GM12891 (cell line): ENCODE measurements around the gene KHDRBS2.

Experiments
- DNase-seq: peaks from one replicate; pipeline ENCODE4 v3.0.0; 2011; ENCODE audit warnings: low spot score; ENCODE audit not compliant: insufficient read length
- FAIRE-seq: peaks from 2 replicates; lab custom pipeline; 2011; peaks lifted over from hg19 to GRCh38; lab: Jason Lieb, UNC
- PAX5 ChIP-seq: IDR thresholded peaks from 2 replicates; pipeline ENCODE4 v1.6.1; 2011; ENCODE audit warnings: low read length, moderate library complexity, mild to moderate bottlenecking; ENCODE audit not compliant: insufficient read depth, severe bottlenecking
- POLR2A ChIP-seq: IDR thresholded peaks from 2 replicates; pipeline ENCODE4 v1.6.1; 2011; ENCODE audit warnings: low read depth, low read length, control low read depth
- POLR2AphosphoS5 ChIP-seq: IDR thresholded peaks from 2 replicates; pipeline ENCODE4 v1.6.1; 2011; ENCODE audit warnings: low read depth, low read length, control low read depth
- POU2F2 ChIP-seq: IDR thresholded peaks from 2 replicates; pipeline ENCODE4 v1.6.1; 2011; ENCODE audit warnings: low read depth, mild to moderate bottlenecking, control low read depth, low read length, moderate library complexity
- SPI1 ChIP-seq: IDR thresholded peaks from 2 replicates; pipeline ENCODE4 v1.6.1; 2011; ENCODE audit warnings: low read depth, low read length, control low read depth
- TAF1 ChIP-seq: IDR thresholded peaks from 2 replicates; pipeline ENCODE4 v1.6.1; 2011; ENCODE audit warnings: low read depth, low read length, control low read depth

KHDRBS2 gene

GRCh38 chr6:61959196-61959595 is 326.8 kb downstream of the KHDRBS2 start:
- FAIRE-seq (no peak), DNase-seq (no peak)
- no peak for TF ChIP-seq PAX5
- TF ChIP-seq TAF1, result no peak
- TF ChIP-seq POU2F2, result no peak
- TF ChIP-seq SPI1, result no peak
- TF ChIP-seq POLR2AphosphoS5, result no peak
- no peak for TF ChIP-seq POLR2A

DNA sequence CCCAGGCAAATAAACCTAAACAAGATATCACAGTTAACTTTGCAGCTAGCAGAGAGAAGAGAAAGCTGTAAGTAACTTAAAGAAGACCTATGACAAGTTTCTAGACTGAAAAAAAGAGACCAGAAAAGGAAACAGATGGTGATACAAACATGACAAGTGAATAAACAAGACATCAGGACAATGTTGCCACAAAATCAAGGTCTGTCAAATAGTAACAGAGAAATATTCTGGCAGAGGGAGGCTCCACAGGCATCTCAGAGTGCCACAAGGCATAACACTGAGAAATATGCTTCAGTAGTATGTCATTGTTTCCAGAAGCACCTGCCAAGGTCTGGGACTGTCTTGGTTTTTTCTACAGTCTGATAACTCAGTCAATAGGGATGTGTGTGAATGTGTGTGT is 332.2 kb downstream of the KHDRBS2 start:
- TF ChIP-seq SPI1 (no peak), TAF1 (no peak), POU2F2 (no peak), PAX5 (no peak), POLR2AphosphoS5 (no peak), POLR2A (no peak)
- no peak for DNase-seq
- no peak for FAIRE-seq

GRCh38 chr6:61951586-61951985 is 334.4 kb downstream of the KHDRBS2 start:
- FAIRE-seq, result no peak
- DNase-seq, result no peak
- TF ChIP-seq TAF1 (no peak), POLR2AphosphoS5 (no peak), POU2F2 (no peak)

DNA sequence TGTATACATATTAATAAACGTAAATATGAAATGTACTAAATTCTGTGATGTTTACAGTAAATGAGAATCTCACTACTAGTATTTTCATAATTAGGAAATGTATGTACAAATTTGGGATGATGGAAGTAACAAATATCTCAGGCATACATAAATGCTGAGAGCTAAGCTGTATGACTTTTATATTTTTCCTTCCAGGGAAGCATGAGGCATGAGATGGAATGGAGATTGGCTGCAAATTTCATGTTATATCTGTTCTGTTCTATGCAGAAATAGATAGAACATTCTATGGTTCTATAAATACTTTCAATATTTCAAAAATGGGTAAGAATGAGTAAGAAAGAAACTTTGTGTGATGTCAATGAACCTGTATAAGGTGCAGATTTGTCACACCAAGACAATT is 335.2 kb downstream of the KHDRBS2 start:
- DNase-seq, result no peak
- TF ChIP-seq SPI1 (no peak), POLR2AphosphoS5 (no peak), PAX5 (no peak), POU2F2 (no peak), TAF1 (no peak), POLR2A (no peak)

GRCh38 chr6:61949971-61950370 is 336.1 kb downstream of the KHDRBS2 start:
- no peak for FAIRE-seq
- no peak for DNase-seq
- TF ChIP-seq TAF1 (no peak), POLR2AphosphoS5 (no peak), POU2F2 (no peak), SPI1 (no peak), POLR2A (no peak), PAX5 (no peak)

More for the DNA sequence above, 335.2 kb downstream of the KHDRBS2 start:
- FAIRE-seq, result no peak

DNA sequence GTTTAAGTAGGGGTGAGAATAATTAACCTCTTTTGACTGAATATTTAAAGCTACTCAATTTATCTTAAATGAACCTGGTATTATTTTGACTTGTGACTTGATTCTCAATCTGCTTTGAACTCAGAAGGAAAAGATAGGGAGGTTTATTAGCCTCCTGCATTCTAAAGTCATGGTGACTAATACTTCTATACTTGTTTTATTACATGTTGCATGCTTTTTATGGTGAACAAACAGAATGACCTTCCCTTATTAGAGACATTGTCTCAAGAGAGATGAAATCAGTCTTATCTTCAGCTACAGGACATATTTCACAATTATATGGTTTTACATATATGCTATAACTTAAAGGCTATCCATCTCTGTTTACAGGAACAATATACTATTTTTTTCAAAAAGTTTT is 336.9 kb downstream of the KHDRBS2 start:
- no peak for FAIRE-seq
- no peak for DNase-seq
- TF ChIP-seq POU2F2 (no peak), SPI1 (no peak), POLR2A (no peak), POLR2AphosphoS5 (no peak), PAX5 (no peak), TAF1 (no peak)

DNA sequence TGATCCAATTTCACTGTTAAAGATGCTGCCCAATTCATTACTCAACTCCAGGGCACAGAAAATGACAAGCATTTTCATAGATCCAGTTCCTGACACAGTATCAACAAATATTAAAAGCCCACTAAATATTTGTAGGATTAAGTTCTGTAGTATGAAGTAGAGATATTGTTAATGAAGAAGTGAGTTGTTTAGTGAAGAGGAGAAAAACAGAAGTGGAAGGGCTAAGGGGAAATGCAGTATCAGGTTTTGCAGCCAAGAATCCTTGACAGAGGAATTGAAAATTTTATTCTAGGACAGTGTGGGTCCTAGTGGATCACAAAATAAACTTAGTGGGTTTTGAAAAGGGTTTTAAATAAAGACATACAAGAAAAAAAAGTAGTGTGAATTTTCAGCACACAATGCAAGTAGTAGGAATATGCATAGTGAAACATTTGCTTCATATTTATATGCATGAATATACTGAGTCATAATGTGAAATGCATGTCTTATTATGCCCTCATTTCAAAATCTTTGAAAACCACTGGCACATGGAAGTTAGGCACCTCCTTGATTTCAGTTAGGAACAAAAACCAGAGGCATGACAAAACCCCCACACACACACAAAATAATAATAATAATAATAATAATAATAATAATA is 338.6 kb downstream of the KHDRBS2 start:
- TF ChIP-seq POLR2AphosphoS5 (no peak), PAX5 (no peak), POU2F2 (no peak), TAF1 (no peak), SPI1 (no peak), POLR2A (no peak)
- DNase-seq, result no peak
- no peak for FAIRE-seq

DNA sequence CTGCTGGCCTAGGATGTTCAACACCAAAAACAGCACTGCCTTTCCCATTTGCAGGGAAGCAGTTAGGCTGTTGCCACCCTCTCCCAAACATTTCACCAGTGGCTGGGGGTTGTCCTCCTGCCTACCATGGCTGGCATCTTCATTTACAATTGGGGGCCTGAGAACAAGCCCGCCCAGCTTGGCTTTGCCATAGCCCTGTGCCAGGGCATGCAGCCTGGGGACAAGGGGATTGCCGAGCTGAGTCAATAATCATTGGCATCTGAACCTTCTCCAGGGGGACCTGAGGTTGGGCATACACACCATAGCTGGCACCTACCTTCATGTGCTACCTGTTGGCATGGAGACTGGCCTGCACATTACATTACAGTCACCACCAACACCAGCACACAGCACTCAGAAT is 345.1 kb downstream of the KHDRBS2 start:
- no peak for DNase-seq
- TF ChIP-seq SPI1 (no peak), POLR2AphosphoS5 (no peak), PAX5 (no peak), TAF1 (no peak), POU2F2 (no peak)
- no peak for FAIRE-seq

DNA sequence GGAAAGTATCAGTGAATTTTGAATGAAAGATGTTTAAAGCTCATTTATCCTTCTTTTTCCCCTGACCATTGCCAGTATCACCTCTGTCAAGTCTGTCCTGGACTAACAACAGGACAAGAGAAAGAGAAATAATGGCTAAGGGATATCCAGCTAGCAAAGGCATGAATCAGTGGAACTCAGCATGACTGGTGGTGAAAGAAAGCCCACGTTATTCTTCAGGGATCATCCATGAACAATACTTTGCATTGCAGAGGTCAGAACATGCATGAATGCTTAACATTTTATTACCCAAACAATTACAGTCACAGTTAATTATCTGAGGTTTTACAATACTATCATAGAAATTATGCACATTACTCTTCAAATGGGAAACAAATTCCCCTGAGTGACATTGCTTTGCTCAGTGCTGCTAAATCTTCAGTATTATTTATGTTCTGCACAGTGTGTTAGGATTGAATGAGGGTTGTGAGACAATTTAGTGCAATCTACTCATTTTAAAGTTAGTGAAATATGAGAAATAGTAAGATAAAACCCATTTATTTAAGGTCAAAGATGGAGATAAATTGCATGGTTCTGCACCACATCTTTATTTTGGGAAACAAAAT is 350.7 kb downstream of the KHDRBS2 start:
- TF ChIP-seq POU2F2 (no peak), TAF1 (no peak), POLR2A (no peak), PAX5 (no peak), POLR2AphosphoS5 (no peak), SPI1 (no peak)
- DNase-seq, result no peak
- no peak for FAIRE-seq

DNA sequence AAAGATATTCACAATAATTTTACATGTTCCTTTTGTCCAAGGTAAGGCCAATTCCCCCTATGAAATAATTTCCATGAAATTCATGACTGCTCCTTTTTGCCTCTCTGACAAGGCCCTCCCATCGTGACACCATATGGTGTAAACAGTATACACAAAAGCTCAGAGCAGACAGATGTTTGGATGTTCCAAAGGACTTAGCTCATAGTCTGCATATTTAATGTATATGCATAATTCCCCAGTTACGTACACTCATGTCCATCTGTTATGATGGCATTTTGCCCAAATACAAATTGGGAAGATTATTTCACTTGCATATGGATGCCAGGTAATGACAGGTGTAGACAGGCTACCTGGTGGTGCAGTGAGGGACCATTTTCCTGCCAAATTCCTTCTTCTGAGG is 376.5 kb downstream of the KHDRBS2 start:
- DNase-seq, result no peak
- no peak for TF ChIP-seq POLR2A
- TF ChIP-seq TAF1, result no peak
- TF ChIP-seq POU2F2, result no peak
- no peak for TF ChIP-seq SPI1
- TF ChIP-seq PAX5, result no peak
- no peak for TF ChIP-seq POLR2AphosphoS5
- no peak for FAIRE-seq
